GM19328 (cell line): ENCODE data around the gene GPR26.
"Not testable (repeated sequence)": the region's sequence is repeated elsewhere in the genome, so short reads cannot be mapped to it uniquely, and the experiment has no call there.

ENCODE experiments used
- ATAC-seq: cut with Tn5 transposase; IDR thresholded peaks from one replicate; pipeline ENCODE4 v1.9.1; 2021; ENCODE audit warnings: mild to moderate bottlenecking, moderate library complexity; ENCODE audit not compliant: unreplicated experiment

The GPR26 gene

DNA sequence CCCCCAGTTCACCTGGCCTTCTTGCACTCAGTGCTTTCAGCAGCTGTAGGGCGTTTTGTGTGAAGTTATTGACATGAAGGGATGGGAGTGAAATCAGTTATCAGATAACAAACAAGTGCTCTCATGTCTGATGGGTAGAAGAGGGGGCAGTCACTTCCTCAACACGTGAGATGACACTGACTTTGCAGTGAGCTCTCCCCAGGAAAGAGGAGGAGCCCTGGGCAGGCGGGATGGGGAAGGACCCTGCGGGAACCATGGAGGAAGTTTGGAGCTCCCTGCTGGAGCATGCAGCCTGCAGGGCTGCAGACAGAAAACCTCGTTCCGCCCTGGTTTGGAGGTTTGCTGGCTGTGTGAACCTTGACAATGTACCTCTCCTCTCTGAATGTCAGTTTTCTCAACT lies 38.7 kb downstream of the GPR26 start:
- ATAC-seq: no peak

DNA sequence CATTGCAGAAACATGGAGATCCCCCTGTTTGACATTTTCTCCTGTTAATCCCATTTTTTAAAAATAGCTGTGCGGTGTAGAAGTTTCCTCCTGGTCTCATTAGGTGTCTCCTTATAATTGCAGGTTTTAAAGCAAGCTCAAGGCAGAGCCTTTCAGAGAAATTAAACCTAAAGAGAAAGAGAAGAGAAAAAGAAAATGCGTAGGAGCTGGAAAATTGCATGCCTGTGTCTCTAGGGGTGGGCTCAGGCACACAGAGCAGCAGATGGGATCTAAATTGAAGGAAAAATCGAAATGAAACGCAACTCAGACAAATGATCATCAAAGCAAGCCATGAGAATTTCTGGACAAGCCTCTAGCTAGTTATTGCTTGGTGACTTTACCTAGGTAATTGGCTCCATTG lies 40.1 kb downstream of the GPR26 start:
- no peak for ATAC-seq

DNA sequence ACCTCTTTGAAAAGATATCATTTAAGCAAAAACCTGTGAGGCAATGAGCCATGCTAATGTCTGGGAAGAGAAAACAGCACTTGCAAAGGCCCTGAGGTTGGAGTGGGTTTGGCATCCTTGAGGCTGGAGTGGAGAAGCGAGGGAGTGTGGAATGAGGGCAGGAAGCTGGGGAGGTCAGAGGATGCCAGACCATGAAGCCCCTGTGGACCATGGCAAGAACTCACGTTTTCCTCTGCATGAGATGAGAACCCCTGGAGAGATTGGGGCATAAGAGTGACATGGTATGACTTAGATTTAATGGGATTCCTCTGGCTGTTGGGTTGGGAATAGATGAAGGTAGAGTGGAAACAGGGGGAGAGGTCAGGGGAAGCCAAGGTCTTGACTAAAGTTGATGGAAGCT lies 49.4 kb downstream of the GPR26 start:
- no peak for ATAC-seq

DNA sequence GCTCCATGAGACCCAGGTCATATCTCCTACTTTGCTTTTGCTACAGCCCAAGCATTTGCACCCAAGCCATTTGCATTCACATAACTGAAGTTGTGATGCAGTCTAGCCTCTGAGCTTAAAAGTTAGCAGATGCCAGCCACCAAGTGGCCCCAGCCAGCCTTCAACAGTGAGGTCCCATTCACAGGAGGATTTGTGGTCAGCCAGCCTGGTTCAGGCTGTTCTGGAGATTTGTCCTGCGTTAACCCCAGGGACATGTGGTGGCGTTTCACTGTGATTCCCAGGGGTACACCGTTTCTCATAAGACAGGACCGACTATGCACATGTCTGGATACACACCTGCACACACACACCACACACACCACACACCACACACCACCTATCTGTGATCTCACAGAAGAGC lies 51.2 kb downstream of the GPR26 start:
- no peak for ATAC-seq

DNA sequence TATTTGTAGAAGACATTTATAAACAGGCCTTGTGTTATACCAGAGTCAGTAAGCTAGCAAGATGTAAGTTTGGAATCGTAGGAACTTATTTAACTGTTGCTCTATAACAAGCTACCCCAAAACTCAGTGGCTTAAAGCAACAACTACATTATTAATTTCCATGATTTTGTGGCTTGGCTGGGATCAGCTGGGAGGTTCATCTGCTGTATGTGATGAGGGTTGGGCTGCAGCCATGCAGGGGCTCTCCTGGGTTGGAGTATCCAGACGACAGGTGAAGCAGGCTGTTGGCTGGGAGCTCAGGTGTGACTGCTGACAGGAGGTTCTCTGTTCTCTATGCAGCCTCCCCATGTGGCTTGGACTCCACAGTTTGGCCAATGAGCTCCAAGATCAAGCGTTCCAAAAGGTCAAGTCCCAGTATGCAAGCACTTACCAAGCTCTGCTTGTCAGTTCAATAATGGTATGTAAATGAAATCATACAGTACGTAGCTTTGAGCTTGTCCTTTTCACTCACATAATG lies 52.4 kb downstream of the GPR26 start:
- no peak for ATAC-seq

DNA sequence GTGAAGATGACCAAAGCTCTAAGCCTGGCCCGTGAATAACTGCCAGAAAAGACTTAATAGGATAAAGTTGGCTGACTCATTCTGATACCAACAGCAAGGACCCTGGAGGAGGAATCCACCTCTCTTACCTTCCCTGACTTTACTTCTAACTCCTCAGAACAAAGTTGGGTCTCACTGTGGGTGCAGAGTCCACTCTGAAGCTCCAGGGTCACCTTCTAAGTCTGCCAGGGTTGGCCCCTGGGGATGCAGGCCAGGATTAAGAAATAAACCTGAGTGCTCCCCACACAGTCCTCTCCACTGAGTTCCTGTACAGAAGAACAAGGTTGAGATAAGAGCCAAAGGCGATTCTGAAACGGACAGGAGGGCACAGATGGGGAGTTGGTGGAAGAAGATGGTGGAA lies 54.4 kb downstream of the GPR26 start:
- no peak for ATAC-seq

DNA sequence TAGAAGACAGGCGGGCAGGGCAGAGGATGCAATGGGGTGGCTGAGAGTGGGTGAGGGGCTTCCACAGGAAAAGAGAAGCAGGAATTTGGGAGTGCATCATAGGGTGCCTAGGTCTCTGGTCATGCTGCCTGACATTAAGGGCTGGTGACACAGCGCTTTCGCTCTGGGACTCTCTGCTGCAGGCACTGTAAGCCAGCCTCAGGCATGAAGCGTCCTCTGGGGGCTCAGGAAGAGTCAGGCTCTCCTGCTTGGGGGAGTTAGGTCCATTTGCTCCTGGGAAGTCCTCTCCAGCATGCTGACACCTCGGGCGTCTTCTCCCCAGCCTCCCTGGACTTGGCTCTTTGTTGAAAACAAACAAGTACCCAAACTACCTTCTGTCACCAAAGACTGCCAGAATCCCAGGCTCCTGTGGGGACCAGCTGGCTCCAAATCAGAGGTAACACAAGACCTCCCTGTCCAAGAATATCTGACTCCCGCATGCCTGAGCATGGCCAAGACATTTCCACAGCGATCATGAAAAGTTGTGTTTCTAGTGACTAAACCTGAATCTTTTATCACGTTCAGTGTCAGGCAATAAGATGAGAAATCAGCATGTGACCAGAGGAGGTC lies 55.4 kb downstream of the GPR26 start:
- no peak for ATAC-seq

DNA sequence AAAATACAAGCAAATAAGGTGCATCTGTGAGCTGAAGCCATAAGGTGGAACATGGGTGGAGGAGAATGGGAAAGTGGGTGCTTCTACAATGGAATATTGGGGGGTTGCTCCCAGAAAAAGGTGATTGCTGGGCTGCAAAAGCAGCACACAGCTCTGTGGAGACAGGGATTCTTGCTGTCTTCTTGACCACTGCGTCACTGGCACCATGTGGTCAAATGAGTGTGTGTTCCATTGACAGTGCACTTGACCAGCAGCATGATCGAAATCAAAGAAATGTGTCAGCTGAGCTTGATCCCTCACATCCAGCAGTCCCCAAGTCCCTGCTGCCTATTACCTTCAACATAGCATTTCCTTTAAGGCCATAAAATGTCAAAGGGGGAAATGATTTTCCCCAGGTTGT lies 56.2 kb downstream of the GPR26 start:
- ATAC-seq: no peak

DNA sequence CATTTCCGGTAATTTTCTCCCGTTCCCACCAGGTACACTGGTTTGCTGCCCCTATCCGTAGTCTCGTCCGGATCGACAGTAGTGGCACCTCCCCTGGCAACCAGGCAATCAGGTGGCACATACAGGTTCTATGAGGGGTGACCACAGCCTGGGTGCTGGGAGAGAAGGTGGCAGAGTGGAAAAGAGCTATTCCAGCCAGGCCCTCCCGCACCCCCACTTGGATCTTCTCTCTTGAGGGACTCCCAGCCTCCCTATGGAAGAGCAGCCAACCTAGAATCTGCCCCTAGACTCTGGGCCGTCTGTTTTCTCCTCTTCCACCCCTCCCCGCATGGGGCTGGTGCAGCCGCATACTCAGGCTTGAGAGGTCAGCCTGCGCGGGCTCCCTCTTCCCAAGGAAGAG lies 58.6 kb downstream of the GPR26 start:
- ATAC-seq: no peak

DNA sequence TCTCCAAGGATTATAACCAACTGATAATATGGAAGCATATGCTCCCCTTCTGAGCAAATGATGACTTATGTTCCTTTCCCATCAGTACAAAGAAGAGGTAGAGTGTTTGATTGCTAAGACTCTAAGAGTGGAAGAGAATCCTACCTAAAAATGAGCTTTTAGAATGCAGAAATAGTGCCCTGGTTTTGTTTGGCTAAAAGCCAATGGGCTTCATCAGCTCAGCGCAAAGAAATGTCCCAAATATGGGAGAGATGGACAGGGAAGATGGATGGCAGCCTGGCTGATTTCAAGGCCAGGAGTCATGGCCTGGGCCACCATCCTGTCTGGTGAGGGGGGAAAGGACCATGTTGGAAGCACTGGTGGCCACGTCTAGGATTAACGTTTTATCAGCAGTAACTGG lies 60.2 kb downstream of the GPR26 start:
- no peak for ATAC-seq

DNA sequence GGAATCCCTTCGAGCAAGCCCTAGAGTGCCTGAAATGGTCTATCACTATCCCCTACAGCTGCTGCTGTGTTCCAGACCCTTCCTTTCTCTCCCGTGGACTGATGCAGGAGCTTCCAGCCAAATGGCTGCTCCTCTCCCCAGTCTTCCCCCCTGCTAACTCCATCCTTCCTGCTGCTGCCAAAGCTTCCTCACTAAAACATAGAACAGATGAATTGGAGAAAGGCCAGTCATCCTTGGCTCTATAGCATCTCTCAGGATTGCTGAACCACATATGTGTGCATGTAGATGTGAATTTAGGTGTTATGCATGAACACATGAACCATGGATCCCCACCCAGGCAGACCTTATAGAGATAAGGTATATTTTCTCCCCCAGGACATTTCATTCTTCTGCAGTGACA lies 60.7 kb downstream of the GPR26 start:
- ATAC-seq: no peak

DNA sequence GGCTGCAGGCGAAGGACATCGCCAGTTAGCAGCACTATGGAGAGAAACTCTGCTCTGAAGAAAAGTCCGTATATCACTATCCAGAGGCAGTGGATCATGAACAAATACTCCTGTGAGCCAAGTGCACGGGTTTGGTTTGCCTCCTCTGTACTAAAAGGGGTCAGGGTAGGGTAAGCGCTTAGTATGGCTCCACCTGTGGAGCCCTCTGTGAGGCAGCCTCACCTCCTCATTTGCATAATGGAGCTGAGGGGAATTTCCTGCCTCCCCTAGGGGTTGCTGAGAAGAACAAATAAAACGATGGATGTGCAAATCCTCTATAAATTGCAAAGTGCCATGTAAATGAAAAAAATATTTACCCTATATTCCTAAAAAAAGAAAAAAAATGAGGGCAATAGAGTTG lies 63.4 kb downstream of the GPR26 start:
- ATAC-seq: no peak

DNA sequence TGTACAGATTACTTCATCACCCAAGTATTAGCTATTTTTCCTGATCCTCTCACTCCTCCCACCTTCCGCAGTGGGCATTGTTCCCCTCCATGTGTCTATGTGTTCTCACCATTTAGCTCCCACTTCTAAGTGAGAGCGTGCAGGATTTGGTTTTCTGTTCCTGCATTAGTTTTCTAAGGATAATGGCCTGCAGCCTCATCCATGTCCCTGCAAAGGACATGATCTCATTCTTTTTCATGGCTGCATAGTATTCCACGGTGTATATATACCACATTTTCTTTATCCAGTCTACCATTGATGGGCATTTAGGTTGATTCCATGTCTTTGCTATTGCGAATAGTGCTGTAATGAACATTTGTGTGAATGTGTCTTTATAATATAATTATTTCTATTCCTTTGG lies 70.8 kb downstream of the GPR26 start:
- not testable (repeated sequence) for ATAC-seq

DNA sequence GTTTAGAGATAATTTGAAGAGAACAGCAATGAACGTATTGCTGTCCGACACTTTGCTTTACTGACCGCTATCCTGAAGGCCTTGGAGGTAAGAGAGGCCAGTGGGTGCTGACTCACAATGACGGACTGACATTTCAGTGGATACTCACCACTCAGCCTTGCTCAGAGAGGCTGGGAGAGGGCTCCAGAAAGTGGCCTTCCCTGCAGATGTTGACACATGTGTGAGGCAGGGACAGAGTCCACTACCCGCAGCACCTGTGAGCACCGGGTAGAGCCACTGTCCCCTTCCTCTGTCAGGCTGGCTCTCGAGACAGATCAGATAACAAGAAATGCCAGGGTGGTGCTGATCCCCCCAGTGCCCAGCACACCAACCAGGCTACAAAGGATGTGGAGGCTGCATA lies 75.0 kb downstream of the GPR26 start:
- no peak for ATAC-seq

DNA sequence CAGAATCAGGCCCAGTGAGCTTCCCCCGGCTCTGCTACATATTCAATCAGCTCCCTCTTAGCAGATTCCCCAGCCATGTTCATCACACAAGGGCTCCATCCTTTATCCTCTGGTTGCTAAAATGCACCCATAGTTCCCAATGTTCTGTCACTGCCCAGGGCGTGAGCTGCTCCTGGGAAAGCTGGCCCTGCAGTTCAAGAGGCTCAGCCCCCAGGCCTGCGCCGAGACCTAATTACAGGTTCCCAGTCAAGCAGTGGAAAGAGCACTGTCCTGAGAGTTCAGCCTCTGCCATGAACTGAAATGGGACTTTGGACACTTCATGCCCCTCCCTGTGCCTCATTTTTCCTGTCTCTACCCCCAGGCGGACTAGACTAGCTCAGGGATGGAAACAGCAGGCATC lies 75.6 kb downstream of the GPR26 start:
- no peak for ATAC-seq

DNA sequence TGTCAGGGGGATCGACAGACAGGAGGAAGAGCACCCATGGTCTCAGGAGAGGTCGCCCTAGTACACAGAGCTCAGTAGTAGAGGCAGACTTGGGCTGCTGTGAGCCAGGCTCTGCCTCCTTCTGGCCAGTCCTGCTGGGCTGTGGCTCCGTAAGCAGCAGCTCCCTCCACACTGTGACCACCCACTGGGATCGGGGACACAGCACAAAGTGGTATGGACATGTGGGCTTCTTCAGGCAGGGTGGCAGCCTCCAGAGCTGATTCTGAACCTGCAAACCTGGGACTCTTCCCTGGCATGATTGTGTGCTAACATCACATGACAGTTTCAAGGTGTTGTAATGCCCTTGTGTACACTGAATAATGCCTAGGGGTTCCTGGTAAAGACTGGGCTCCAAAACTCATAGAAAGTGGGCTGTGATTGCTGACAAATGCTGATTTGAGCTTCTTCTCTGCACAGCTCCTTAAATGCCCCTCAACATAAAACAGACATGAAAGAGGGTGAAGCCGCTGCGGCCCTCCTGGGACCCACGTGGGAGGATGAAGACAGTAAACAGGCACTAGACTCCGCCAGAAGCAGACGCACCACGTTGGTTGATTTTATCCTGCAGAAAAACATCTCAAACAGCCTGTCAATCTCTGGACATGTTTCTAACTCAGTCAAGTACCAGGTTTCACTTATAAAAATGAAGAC lies 76.7 kb downstream of the GPR26 start:
- no peak for ATAC-seq

DNA sequence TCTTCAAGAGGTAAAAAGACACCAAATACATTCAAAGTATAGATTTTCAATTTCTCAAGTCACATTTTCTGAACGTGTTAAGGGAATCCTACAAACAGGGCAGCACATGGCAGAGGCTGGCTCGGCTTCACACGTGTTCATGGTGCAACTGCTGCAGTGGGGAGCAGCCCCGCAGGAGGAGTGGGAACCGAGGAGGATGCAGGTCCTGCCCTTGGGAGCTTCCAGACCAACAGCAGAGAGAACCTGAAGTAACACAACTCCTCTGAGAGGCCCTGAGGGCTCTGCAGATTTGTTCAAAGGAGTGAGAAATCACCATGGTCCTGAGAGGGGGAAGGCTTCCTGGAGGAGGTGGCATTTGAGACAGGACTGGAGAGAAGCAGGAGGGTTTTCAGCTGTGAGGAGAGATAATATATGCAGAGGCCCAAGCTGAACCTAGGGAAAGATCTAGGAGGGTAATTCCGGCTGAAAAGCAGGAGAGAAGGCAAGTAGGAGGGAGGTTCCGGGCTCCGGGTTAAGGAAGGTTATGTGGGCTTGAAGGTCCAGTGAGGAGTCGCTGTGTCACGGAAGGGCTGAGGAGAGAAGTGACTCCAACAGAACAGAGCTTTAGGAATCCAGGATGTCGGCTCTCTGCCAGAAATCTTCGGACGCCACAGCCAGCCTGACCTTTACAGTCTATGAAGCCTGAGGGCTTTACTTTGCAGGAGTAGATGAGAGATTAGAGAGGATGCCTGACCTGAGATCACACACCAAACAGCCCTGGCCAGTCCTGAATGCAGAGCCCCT lies 77.5 kb downstream of the GPR26 start:
- no peak for ATAC-seq

DNA sequence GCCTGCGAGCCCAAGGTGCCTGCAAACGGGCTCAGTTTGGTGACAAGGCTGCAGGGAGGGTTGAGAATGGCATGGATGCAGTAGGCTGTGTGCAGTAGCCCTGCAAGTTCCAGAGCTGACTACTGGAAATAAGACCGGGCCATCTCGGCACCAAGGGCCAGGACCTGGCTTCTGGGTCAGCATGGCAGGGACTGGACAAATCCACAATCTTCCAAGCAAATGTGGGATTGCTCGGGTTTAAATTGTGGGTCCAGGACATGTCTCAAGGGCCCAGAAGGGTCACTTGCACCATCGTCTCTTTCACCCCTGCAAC lies 78.0 kb downstream of the GPR26 start:
- ATAC-seq: no peak
